T1000 (cell line): ENCODE measurements around the gene RIPK1.
A peak's percentile ranks its signal among the peaks of the same experiment; 100 is the strongest.
"Not testable (repeated sequence)": the region's sequence is repeated elsewhere in the genome, so short reads cannot be mapped to it uniquely, and the experiment has no call there.

Source experiments
- DNase-seq: peaks from one replicate; lab custom pipeline; 2025; ENCODE audit warnings: mixed read lengths; lab: John Stamatoyannopoulos, UW

The RIPK1 gene

GRCh38 chr6:3068329-3069214, at the start of gene RIPK1:
Gene RIPK1 (plus strand): TSS chr6:3068494. CDS start chr6:3076824, 8,330 bp downstream.
- DNase-seq: peak; percentile 83

GRCh38 chr6:3019065-3019464, 49.2 kb upstream of the RIPK1 start:
- no peak for DNase-seq

GRCh38 chr6:3019749-3020320, 48.5 kb upstream of the RIPK1 start:
- DNase-seq: no peak

GRCh38 chr6:3020976-3021598, 47.2 kb upstream of the RIPK1 start:
- not testable (repeated sequence) for DNase-seq

GRCh38 chr6:3022765-3023662, 45.3 kb upstream of the RIPK1 start:
- DNase-seq: no peak

GRCh38 chr6:3023663-3024483, 44.4 kb upstream of the RIPK1 start:
- DNase-seq: peak; percentile 73

GRCh38 chr6:3026791-3027626, 41.3 kb upstream of the RIPK1 start:
- no peak for DNase-seq

- not testable (repeated sequence) for DNase-seq
These were observed 40.1 kb upstream of the RIPK1 start for GRCh38 chr6:3028156-3028555.

GRCh38 chr6:3031857-3032640, 36.2 kb upstream of the RIPK1 start:
- DNase-seq: no peak

GRCh38 chr6:3032986-3033385, 35.3 kb upstream of the RIPK1 start:
- DNase-seq: no peak

GRCh38 chr6:3033652-3034051, 34.6 kb upstream of the RIPK1 start:
- DNase-seq: no peak

GRCh38 chr6:3035397-3035796, 32.9 kb upstream of the RIPK1 start:
- DNase-seq: no peak

- DNase-seq: no peak
These were observed 31.2 kb upstream of the RIPK1 start for GRCh38 chr6:3036861-3037637.

GRCh38 chr6:3037638-3038365, 30.5 kb upstream of the RIPK1 start:
- no peak for DNase-seq

- no peak for DNase-seq
These were observed 28.9 kb upstream of the RIPK1 start for GRCh38 chr6:3039384-3039783.

- DNase-seq: no peak
These were observed 27.1 kb upstream of the RIPK1 start for GRCh38 chr6:3041147-3041546.

- no peak for DNase-seq
These were observed 26.7 kb upstream of the RIPK1 start for GRCh38 chr6:3041606-3042005.

GRCh38 chr6:3045369-3045768, 22.9 kb upstream of the RIPK1 start:
- DNase-seq: no peak
